ENCODE results near the gene PRKCE.

DNA sequence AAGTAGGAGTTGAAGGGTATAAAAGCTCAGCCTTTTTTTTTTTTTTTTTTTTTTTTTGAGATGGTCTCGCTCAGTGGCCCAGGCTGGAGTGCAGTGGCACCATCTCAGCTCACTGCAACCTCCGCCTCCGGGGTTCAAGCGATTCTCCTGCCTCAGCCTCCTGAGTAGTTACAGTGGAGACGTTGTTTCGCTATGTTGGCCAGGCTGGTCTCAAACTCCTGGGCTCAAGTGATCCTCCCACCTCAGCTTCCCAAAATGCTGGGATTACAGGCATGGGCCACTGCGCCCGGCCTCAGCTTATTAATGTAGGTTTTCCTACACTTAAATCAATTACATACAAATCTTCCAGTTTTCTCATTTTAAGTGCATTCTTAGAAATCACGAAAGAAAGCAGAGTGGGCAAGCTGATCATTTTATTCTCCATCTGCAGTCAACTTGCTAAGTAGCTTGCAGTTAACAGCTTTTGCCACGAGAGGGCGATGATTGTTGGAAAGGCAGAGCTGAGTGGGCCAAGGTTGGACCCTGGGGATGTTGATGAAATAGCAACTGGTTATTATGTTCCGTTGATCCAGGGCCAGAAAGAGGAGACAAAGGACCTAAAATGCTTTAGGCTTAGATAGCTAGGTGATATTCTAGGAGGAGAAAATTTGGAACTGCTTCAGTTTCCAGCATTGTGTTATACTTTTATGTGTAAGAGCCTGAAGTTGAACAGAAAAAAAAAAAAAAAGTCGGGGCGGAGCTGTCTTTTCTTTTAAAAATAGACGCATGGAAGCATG, 411.4 kb downstream of the PRKCE start:
- TF ChIP-seq, protein P1, sequence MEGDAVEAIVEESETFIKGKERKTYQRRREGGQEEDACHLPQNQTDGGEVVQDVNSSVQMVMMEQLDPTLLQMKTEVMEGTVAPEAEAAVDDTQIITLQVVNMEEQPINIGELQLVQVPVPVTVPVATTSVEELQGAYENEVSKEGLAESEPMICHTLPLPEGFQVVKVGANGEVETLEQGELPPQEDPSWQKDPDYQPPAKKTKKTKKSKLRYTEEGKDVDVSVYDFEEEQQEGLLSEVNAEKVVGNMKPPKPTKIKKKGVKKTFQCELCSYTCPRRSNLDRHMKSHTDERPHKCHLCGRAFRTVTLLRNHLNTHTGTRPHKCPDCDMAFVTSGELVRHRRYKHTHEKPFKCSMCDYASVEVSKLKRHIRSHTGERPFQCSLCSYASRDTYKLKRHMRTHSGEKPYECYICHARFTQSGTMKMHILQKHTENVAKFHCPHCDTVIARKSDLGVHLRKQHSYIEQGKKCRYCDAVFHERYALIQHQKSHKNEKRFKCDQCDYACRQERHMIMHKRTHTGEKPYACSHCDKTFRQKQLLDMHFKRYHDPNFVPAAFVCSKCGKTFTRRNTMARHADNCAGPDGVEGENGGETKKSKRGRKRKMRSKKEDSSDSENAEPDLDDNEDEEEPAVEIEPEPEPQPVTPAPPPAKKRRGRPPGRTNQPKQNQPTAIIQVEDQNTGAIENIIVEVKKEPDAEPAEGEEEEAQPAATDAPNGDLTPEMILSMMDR (IDR thresholded peaks at IDR 0.05): peak; percentile 89 to 94 (median 89)
- no peak for TF ChIP-seq POLR2A (IDR thresholded peaks at IDR 0.05)
